ENCODE measurements around the gene SUCNR1. TPM values are rescaled to one million over a fixed set of nuclear protein-coding genes. Genes with fewer than 3 reads are reported as not detected.
"Not testable (repeated sequence)": the region's sequence is repeated elsewhere in the genome, so short reads cannot be mapped to it uniquely, and the experiment has no call there.

SUCNR1 gene
- total and polyA plus RNA-seq, 2 donors = 0.64 to 1.1 TPM

DNA sequence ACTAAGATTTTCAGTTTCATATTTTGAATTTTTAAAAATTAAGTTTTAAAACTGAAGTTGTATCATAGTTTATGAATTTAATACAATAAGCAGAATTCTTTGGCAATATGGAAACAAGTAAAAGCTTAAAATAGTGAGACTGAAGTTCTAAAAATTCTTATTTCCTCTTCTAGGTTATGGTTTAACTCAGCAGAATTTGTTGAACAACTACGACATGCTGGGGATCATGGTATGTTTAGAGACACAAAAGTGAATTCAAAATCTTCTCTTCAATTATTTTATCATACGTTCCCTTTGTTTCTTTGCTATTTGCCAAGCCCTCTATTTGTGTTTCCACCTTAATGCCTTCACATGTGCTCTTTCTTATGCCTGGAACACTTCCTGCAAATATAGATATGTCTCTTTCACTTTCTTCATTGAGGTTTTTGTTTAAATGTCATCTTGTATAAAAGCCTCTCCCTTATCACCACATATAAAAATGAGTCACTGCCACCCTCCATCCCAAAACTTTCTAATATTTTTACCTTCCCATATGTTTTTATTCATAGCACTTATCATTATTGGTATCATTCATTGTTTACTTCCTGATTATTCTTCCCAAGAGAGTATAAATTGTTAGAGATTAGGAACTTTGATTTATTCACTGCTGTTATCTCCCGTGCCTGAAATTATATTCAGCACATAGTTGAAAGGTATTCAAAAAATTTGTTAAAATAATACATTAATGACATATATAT is 6.4 kb downstream of the SUCNR1 start:
- H3K9me3 ChIP-seq (ENCODE audit: control insufficient read depth in 2 of 2, insufficient read depth in 1 of 2, low read length in 1 of 2) = no peaks in the 10 kb centered on the region
- H3K27ac ChIP-seq (ENCODE audit: low read depth in 1 of 2, low read length in 1 of 2) = no peak overlapping the region
- no peaks in the 10 kb centered on the region for H3K36me3 ChIP-seq (ENCODE audit: control insufficient read depth in 2 of 2, insufficient read depth in 2 of 2, low read length in 1 of 2)
- H3K27me3 ChIP-seq (ENCODE audit: control insufficient read depth in 2 of 2, insufficient read depth in 1 of 2, low read length in 1 of 2) = no peaks in the 10 kb centered on the region
- DNase-seq (ENCODE audit: low read depth in 6 of 9, low spot score in 9 of 9) = no peak
- 58% methylated on average over 3 of the region's 3 CpGs for WGBS
- no peak overlapping the region for H3K4me3 ChIP-seq (ENCODE audit: low read length in 2 of 2)
- no peaks in the 10 kb centered on the region for H3K4me1 ChIP-seq (ENCODE audit: control insufficient read depth in 2 of 2, insufficient read depth in 2 of 2, low read length in 2 of 2)

DNA sequence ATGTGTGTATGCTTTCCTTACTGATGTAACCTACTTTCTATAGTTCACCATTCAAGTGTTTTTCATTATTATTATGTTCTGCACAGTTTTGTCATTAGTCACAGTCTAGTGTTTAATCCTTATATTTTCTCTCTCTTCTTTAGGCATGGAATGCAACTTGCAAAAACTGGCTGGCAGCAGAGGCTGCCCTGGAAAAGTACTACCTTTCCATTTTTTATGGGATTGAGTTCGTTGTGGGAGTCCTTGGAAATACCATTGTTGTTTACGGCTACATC is 6.9 kb downstream of the SUCNR1 start:
- H3K4me3 ChIP-seq (ENCODE audit: low read length in 2 of 2) = no peak overlapping the region
- DNase-seq (ENCODE audit: low read depth in 6 of 9, low spot score in 9 of 9) = no peak
- no peaks in the 10 kb centered on the region for H3K36me3 ChIP-seq (ENCODE audit: control insufficient read depth in 2 of 2, insufficient read depth in 2 of 2, low read length in 1 of 2)
- H3K4me1 ChIP-seq (ENCODE audit: control insufficient read depth in 2 of 2, insufficient read depth in 2 of 2, low read length in 2 of 2) = peaks cover 0 to 4% of the 10 kb centered on the region in 2 donors
- H3K27me3 ChIP-seq (ENCODE audit: control insufficient read depth in 2 of 2, insufficient read depth in 1 of 2, low read length in 1 of 2) = no peaks in the 10 kb centered on the region
- 71% methylated on average over 2 of the region's 2 CpGs for WGBS
- H3K9me3 ChIP-seq (ENCODE audit: control insufficient read depth in 2 of 2, insufficient read depth in 1 of 2, low read length in 1 of 2) = peaks cover 0 to 4% of the 10 kb centered on the region in 2 donors
- no peak overlapping the region for H3K27ac ChIP-seq (ENCODE audit: low read depth in 1 of 2, low read length in 1 of 2)

DNA sequence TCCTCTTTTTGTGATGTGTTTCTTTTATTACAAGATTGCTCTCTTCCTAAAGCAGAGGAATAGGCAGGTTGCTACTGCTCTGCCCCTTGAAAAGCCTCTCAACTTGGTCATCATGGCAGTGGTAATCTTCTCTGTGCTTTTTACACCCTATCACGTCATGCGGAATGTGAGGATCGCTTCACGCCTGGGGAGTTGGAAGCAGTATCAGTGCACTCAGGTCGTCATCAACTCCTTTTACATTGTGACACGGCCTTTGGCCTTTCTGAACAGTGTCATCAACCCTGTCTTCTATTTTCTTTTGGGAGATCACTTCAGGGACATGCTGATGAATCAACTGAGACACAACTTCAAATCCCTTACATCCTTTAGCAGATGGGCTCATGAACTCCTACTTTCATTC is 7.7 kb downstream of the SUCNR1 start:
- WGBS = 98% methylated on average over 6 of the region's 6 CpGs
- no peak for DNase-seq (ENCODE audit: low read depth in 6 of 9, low spot score in 9 of 9)
- no peaks in the 10 kb centered on the region for H3K36me3 ChIP-seq (ENCODE audit: control insufficient read depth in 2 of 2, insufficient read depth in 2 of 2, low read length in 1 of 2)
- no peaks in the 10 kb centered on the region for H3K27me3 ChIP-seq (ENCODE audit: control insufficient read depth in 2 of 2, insufficient read depth in 1 of 2, low read length in 1 of 2)
- peaks cover 0 to 7% of the 10 kb centered on the region in 2 donors for H3K9me3 ChIP-seq (ENCODE audit: control insufficient read depth in 2 of 2, insufficient read depth in 1 of 2, low read length in 1 of 2)
- H3K27ac ChIP-seq (ENCODE audit: low read depth in 1 of 2, low read length in 1 of 2) = no peak overlapping the region
- H3K4me3 ChIP-seq (ENCODE audit: low read length in 2 of 2) = no peak overlapping the region
- peaks cover 0 to 8% of the 10 kb centered on the region in 2 donors for H3K4me1 ChIP-seq (ENCODE audit: control insufficient read depth in 2 of 2, insufficient read depth in 2 of 2, low read length in 2 of 2)

DNA sequence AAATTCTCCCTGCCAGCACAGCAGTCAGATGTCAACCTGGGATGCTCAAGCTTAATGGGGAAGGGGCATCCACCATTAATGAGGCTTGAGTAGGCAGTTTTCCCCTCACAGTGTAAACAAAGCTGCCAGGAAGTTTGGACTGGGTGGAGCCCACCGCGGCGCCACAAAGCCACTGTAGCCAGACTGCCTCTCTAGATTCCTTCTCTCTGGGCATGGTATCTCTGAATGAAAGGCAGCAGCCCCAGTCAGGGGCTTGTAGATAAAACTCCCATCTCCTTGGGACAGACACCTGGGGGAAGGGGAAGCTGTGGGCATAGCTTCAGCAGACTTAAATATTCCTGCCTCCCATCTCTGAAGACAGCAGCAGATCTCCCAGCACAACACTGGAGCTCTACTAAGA is 12.0 kb downstream of the SUCNR1 start:
- not testable (repeated sequence) for DNase-seq (ENCODE audit: low read depth in 6 of 9, low spot score in 9 of 9); H3K9me3 ChIP-seq (ENCODE audit: control insufficient read depth in 2 of 2, insufficient read depth in 1 of 2, low read length in 1 of 2); H3K27ac ChIP-seq (ENCODE audit: low read depth in 1 of 2, low read length in 1 of 2); H3K36me3 ChIP-seq (ENCODE audit: control insufficient read depth in 2 of 2, insufficient read depth in 2 of 2, low read length in 1 of 2); H3K27me3 ChIP-seq (ENCODE audit: control insufficient read depth in 2 of 2, insufficient read depth in 1 of 2, low read length in 1 of 2); H3K4me3 ChIP-seq (ENCODE audit: low read length in 2 of 2)
- H3K4me1 ChIP-seq (ENCODE audit: control insufficient read depth in 2 of 2, insufficient read depth in 2 of 2, low read length in 2 of 2) = peaks cover 3 to 16% of the 10 kb centered on the region in 2 donors
- WGBS = 41% methylated on average over 3 of the region's 3 CpGs

DNA sequence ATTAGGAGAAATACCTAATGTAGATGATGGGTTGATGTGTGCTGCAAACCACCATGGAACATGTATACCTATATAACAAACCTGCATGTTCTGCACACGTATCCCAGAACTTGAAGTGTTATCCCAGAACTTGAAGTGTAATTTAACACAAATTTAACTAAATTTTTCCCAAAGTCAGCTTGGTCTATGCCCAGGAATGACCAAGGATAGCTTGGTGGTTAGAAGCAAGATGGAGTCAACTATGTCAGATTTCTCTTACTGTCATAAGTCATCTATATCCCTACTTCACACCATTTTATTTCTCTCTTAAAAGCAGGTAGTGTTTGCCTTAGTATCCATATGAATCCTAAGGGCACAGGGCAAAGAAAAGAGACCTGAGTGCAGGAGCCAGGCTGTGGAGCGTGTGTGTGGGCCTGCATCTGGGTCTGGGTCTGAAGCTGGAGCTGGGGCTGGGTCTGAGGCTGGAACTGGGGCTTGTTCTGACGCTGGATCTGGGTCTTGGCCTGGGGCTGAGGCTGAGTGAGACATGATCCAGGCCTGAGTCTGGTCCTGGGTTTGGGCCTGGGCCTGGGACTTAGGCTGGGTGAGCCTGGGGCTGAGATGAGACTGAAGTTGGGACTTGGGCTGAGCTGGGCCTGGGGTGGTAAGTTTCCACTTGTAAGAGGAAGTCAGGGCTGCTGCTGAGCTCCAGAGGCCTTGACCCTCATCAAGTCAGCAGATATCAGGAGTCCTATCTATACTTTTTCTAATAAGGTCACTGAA is 14.2 kb downstream of the SUCNR1 start:
- DNase-seq (ENCODE audit: low read depth in 6 of 9, low spot score in 9 of 9); H3K36me3 ChIP-seq (ENCODE audit: control insufficient read depth in 2 of 2, insufficient read depth in 2 of 2, low read length in 1 of 2); H3K9me3 ChIP-seq (ENCODE audit: control insufficient read depth in 2 of 2, insufficient read depth in 1 of 2, low read length in 1 of 2); H3K27ac ChIP-seq (ENCODE audit: low read depth in 1 of 2, low read length in 1 of 2); H3K4me3 ChIP-seq (ENCODE audit: low read length in 2 of 2); H3K27me3 ChIP-seq (ENCODE audit: control insufficient read depth in 2 of 2, insufficient read depth in 1 of 2, low read length in 1 of 2): not testable (repeated sequence)
- WGBS = 100% methylated on average over 1 of the region's 3 CpGs
- H3K4me1 ChIP-seq (ENCODE audit: control insufficient read depth in 2 of 2, insufficient read depth in 2 of 2, low read length in 2 of 2) = peaks cover 12 to 31% of the 10 kb centered on the region in 2 donors

DNA sequence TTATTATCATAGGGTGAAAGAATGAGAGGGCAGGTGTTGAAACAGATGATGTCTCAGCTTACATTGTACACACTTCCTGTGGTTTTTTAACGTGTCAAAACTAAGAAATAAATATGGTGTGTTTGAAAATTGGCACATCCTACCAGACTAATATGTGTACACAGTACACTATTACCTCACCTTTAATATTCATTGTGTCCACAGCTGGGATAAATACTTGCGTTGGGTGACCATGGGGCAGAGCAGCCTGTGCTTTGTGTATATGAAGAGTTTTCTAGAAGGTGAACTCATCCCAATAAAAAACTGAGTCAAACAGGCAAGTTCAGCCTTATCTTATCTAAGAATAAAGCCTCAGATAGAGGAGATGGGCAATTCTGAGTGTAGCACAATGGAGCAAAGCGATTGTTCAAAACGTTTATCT is 17.3 kb downstream of the SUCNR1 start:
- peaks cover 12 to 29% of the 10 kb centered on the region in 2 donors for H3K4me1 ChIP-seq (ENCODE audit: control insufficient read depth in 2 of 2, insufficient read depth in 2 of 2, low read length in 2 of 2)
- no peaks in the 10 kb centered on the region for H3K27me3 ChIP-seq (ENCODE audit: control insufficient read depth in 2 of 2, insufficient read depth in 1 of 2, low read length in 1 of 2)
- H3K4me3 ChIP-seq (ENCODE audit: low read length in 2 of 2) = no peak overlapping the region
- DNase-seq (ENCODE audit: low read depth in 6 of 9, low spot score in 9 of 9) = peak in 8 of 9 donors; percentile 37 to 83 (median 54)
- WGBS = 6% methylated on average over 4 of the region's 4 CpGs
- no peaks in the 10 kb centered on the region for H3K36me3 ChIP-seq (ENCODE audit: control insufficient read depth in 2 of 2, insufficient read depth in 2 of 2, low read length in 1 of 2)
- H3K27ac ChIP-seq (ENCODE audit: low read depth in 1 of 2, low read length in 1 of 2) = peak overlapping the region; percentile 86 to 93
- H3K9me3 ChIP-seq (ENCODE audit: control insufficient read depth in 2 of 2, insufficient read depth in 1 of 2, low read length in 1 of 2) = no peaks in the 10 kb centered on the region

DNA sequence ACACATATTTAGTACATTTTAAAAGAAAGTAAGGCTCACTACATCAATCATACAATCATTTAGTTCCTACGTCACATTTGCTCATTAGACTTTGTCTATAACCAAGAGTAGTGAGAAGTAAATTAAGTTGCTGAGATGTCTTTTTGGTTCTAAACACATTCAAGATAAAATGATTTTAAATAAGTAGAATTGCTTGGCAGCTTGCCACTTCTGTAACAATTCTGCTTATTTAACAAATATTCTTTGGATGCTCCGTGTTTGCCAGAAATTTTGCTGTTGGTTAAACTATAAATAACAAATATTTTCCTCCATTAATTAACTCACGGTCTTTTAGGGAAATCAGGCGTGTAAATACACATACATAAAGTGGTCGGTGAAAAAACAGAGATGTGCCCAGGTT is 18.3 kb downstream of the SUCNR1 start:
- WGBS = 96% methylated on average over 5 of the region's 5 CpGs
- no peaks in the 10 kb centered on the region for H3K9me3 ChIP-seq (ENCODE audit: control insufficient read depth in 2 of 2, insufficient read depth in 1 of 2, low read length in 1 of 2)
- peak in 1 of 9 donors; percentile 28 for DNase-seq (ENCODE audit: low read depth in 6 of 9, low spot score in 9 of 9)
- H3K27ac ChIP-seq (ENCODE audit: low read depth in 1 of 2, low read length in 1 of 2) = peak overlapping the region in 1 of 2 donors; percentile 93
- H3K36me3 ChIP-seq (ENCODE audit: control insufficient read depth in 2 of 2, insufficient read depth in 2 of 2, low read length in 1 of 2) = no peaks in the 10 kb centered on the region
- peaks cover 12 to 29% of the 10 kb centered on the region in 2 donors for H3K4me1 ChIP-seq (ENCODE audit: control insufficient read depth in 2 of 2, insufficient read depth in 2 of 2, low read length in 2 of 2)
- no peaks in the 10 kb centered on the region for H3K27me3 ChIP-seq (ENCODE audit: control insufficient read depth in 2 of 2, insufficient read depth in 1 of 2, low read length in 1 of 2)
- no peak overlapping the region for H3K4me3 ChIP-seq (ENCODE audit: low read length in 2 of 2)

DNA sequence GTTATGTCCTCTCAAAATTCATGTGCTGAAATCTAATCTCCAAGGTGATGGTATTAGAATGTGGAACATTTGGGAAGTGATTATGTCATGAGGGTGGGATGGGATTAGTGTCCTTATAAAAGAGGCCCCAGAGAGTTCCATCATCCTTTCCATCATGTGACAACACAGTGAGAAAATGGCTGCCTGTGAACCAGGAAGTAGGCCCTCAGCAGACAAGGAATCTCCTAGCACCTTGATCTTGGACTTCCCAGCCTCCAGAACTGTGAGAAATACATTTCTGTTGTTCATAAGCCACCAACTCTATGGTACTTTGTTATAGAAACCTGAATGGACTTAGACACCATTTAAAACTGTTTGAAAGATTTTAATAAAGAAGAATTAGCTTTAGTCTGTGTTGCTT is 20.8 kb downstream of the SUCNR1 start:
- Histone ChIP-seq H3K4me3 (ENCODE audit: low read length in 2 of 2) (no peak overlapping the region), H3K4me1 (ENCODE audit: control insufficient read depth in 2 of 2, insufficient read depth in 2 of 2, low read length in 2 of 2) (peaks cover 12 to 29% of the 10 kb centered on the region in 2 donors), H3K27ac (ENCODE audit: low read depth in 1 of 2, low read length in 1 of 2) (no peak overlapping the region), H3K27me3 (ENCODE audit: control insufficient read depth in 2 of 2, insufficient read depth in 1 of 2, low read length in 1 of 2) (no peaks in the 10 kb centered on the region), H3K9me3 (ENCODE audit: control insufficient read depth in 2 of 2, insufficient read depth in 1 of 2, low read length in 1 of 2) (no peaks in the 10 kb centered on the region), H3K36me3 (ENCODE audit: control insufficient read depth in 2 of 2, insufficient read depth in 2 of 2, low read length in 1 of 2) (no peaks in the 10 kb centered on the region)
- no peak for DNase-seq (ENCODE audit: low read depth in 6 of 9, low spot score in 9 of 9)

DNA sequence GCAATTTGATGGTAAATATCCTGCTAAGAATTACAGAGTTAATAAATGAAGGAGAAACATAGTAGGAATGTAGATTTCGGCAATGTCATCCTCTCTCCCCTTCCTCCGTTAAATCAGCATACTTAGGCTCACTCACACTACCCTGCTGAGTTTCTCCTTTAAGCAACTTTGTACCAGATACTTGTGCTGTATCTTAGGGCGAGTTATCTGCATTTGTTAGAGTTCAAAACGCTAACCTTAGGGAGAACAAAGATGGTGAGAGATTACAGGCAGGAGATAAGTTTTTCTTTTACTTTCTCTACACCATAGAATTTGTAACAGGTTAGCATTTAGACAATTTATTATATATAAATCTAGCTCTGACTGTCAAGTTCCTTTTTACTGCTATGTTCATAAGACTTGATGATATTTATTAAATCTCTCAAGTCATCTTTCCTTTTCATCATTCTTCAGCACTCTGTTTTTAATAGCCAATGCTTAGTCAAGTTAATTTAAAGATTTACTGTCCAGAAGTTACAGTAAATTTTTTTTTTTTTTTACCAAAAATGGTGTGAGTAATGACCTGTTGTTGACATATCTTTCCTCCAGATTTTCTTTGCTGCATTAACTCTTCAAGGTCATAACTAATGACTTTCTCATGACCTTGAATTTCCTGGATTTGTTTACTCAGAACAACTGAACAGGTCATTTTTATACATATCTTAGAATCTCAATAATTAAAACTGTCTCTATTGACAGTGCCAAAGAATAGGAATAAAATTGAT is 22.2 kb downstream of the SUCNR1 start:
- H3K27ac ChIP-seq (ENCODE audit: low read depth in 1 of 2, low read length in 1 of 2) = peak overlapping the region in 1 of 2 donors; percentile 70
- no peaks in the 10 kb centered on the region for H3K9me3 ChIP-seq (ENCODE audit: control insufficient read depth in 2 of 2, insufficient read depth in 1 of 2, low read length in 1 of 2)
- 34% methylated on average over 4 of the region's 4 CpGs for WGBS
- no peak overlapping the region for H3K4me3 ChIP-seq (ENCODE audit: low read length in 2 of 2)
- H3K27me3 ChIP-seq (ENCODE audit: control insufficient read depth in 2 of 2, insufficient read depth in 1 of 2, low read length in 1 of 2) = no peaks in the 10 kb centered on the region
- DNase-seq (ENCODE audit: low read depth in 6 of 9, low spot score in 9 of 9) = peak in 1 of 9 donors; percentile 62
- no peaks in the 10 kb centered on the region for H3K36me3 ChIP-seq (ENCODE audit: control insufficient read depth in 2 of 2, insufficient read depth in 2 of 2, low read length in 1 of 2)
- H3K4me1 ChIP-seq (ENCODE audit: control insufficient read depth in 2 of 2, insufficient read depth in 2 of 2, low read length in 2 of 2) = peaks cover 8 to 20% of the 10 kb centered on the region in 2 donors
